GM19397 (cell line): ENCODE results near the gene CCDC121.

ENCODE experiments used
- ATAC-seq: cut with Tn5 transposase; IDR thresholded peaks from one replicate; pipeline ENCODE4 v1.9.1; 2021; ENCODE audit warnings: mild to moderate bottlenecking, moderate library complexity; ENCODE audit not compliant: unreplicated experiment

The CCDC121 gene

DNA sequence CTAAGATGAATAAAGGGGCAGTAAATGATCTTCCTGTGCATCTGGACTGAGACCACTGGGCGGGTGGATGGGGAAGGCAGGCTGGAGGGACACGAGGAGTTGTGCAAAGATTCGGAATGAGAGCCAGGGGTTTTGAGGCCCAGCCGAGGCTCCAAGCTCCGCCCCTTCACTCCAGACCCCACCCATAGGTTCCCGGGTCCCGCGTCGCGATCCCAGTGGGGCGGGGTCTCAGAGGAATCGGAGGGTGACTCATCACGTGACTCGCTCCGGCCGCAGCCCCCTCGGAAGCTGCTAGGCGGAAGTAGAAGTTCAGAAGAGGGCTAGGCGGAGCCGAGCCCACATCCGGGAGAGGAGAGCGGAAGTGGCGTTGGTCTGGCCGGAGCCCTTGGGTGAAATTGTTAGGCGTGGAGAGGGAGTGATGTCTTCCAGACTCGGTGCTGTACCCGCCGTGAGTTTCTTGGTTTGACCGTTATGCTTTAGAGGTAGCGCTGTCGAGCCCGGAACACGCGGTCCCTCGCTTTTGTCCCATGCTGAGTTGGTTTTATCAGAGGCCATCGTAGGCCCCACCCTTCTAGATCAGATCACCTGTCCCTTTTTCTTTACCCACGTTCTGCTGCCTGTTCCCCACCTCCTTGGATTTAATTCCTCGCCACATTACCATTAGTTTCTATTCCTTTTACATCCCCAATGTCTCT is 46.0 kb downstream of the CCDC121 start, which contains the start of gene ZNF512:
ZNF512 (plus strand) TSS at position 348 of the 695 bp plus-strand sequence; CDS start at position 419, 71 bp downstream.
- peak; percentile 94 for ATAC-seq

DNA sequence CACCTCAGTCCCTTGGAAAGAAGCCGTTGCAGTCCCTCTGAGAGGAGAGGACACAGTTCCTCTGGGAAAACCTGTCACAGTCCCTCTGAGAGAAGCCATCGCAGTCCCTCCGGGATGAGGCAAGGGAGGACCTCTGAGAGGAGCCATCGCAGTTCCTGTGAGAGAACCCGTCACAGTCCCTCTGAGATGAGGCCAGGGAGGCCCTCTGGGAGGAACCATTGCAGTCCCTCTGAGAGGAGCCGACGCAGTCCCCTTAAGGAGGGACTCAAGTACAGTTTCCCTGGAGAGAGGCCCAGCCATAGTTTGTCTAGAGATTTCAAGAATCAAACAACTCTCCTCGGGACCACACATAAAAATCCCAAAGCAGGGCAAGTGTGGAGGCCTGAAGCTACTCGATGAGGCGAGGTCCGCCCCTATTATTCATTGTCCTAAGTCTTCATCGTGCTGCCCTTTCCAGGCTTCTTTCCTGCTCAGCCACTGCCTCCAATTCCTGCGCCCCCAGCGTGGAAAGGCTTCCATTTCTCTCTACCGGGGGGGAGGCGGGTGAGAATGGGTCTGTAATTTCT is 46.6 kb downstream of the CCDC121 start:
- no peak for ATAC-seq

DNA sequence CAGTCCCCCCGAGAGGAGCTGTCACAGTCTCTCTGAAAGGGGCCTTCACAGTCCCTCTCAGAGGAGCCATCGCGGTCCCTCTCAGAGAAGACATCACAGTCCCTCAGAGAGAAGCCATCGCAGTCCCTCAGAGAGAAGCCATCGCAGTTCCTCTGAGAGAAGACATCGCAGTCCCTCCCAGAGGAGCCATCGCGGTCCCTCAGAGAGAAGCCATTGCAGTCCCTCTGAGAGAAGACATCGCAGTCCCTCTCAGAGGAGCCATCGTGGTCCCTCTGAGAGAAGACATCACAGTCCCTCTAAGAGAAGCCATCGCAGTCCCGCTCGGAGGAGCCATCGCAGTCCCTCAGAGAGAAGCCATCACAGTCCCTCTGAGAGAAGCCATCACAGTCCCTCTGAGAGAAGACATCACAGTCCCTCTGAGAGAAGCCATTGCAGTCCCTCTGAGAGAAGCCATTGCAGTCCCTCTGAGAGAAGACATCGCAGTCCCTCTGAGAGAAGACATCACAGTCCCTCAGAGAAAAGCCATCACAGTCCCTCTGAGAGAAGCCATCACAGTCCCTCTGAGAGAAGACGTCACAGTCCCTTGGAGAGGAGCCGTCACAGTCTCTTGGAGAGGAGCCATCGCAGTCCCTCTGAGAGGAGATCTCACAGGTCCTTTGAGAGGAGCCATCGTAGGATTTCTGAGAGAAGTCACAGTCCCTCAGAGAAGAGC is 47.2 kb downstream of the CCDC121 start:
- ATAC-seq: no peak
